ENCODE measurements around the gene CYP4B1.
"Not testable (repeated sequence)": the region's sequence is repeated elsewhere in the genome, so short reads cannot be mapped to it uniquely, and the experiment has no call there.

The CYP4B1 gene

DNA sequence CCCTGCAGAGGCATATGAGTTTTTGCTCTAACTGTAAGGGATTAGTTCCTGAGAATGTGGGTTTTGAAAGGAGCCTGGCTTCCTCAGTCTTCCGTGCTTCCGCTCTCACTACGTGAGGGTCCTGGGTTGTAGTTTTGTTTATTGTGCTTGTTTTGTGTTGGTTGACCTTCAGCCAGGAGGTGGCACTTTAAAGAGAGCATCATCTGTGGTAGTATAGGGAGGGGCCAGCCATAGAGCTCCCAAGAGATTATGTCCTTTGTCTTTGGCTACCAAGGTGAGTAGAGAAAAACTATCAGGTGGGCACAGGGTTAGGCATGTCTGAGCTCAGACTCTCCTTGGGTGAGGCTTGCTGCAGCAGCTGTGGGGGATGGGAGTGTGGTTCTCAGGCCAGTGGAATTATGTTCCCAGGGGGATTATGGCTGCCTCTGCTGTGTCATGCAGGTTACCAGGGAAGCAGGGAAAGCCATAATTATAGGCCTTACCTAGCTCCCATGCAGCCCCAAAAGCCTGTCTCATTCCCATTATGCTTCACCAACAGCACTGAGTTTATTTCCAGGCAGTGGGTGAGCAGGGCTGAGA, 23.5 kb downstream of the CYP4B1 start:
- no peak overlapping the region for H3K4me3 ChIP-seq (ENCODE audit: low read length)
- TF ChIP-seq, protein P1, sequence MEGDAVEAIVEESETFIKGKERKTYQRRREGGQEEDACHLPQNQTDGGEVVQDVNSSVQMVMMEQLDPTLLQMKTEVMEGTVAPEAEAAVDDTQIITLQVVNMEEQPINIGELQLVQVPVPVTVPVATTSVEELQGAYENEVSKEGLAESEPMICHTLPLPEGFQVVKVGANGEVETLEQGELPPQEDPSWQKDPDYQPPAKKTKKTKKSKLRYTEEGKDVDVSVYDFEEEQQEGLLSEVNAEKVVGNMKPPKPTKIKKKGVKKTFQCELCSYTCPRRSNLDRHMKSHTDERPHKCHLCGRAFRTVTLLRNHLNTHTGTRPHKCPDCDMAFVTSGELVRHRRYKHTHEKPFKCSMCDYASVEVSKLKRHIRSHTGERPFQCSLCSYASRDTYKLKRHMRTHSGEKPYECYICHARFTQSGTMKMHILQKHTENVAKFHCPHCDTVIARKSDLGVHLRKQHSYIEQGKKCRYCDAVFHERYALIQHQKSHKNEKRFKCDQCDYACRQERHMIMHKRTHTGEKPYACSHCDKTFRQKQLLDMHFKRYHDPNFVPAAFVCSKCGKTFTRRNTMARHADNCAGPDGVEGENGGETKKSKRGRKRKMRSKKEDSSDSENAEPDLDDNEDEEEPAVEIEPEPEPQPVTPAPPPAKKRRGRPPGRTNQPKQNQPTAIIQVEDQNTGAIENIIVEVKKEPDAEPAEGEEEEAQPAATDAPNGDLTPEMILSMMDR (conservative IDR thresholded peaks at IDR 0.05; ENCODE audit: low read depth, low read length): no peak
- peak; percentile 3 for DNase-seq (ENCODE audit: low read depth)

DNA sequence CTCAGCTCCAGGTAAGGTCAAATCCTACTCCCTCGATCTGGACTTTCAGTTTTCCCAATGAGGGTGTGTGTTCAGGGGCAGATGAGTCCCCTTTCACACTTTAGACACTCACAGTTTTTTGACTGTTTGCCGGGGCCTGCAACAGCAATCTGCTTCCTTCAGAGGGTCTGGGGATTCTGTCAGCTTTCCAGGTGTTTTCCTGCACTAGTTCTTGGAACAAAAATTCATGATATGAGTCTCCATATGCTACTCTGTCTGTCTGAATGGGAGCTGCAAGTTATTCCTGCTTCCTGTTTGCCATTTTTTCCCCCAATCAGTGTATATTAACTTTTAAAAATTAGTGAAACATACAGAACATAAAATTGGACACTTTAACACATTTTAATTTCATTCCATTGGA, 24.3 kb downstream of the CYP4B1 start:
- TF ChIP-seq, protein P1 (conservative IDR thresholded peaks at IDR 0.05; ENCODE audit: low read depth, low read length): no peak
- H3K4me3 ChIP-seq (ENCODE audit: low read length): no peak overlapping the region
- DNase-seq (ENCODE audit: low read depth): no peak

DNA sequence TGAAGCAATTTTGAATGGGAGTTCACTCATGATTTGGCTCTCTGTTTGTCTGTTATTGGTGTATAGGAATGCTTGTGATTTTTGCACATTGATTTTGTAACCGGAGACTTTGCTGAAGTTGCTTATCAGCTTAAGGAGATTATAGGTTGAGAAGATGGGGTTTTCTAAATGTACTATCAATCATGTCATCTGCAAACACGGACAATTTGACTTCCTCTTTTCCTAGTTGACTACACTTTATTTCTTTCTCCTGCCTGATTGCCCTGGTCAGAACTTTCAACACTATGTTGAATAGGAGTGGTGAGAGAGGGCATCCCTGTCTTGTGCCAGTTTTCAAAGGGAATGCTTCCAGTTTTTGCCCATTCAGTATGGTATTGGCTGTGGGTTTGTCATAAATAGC, 28.0 kb downstream of the CYP4B1 start:
- DNase-seq (ENCODE audit: low read depth); H3K4me3 ChIP-seq (ENCODE audit: low read length): not testable (repeated sequence)

- H3K4me3 ChIP-seq (ENCODE audit: low read length): no peak overlapping the region
- TF ChIP-seq, protein P1 (conservative IDR thresholded peaks at IDR 0.05; ENCODE audit: low read depth, low read length): no peak
- DNase-seq (ENCODE audit: low read depth): no peak
These were observed 31.9 kb downstream of the CYP4B1 start for GRCh38 chr1:46830665-46831322.

- not testable (repeated sequence) for DNase-seq (ENCODE audit: low read depth); H3K4me3 ChIP-seq (ENCODE audit: low read length)
These were observed 36.6 kb downstream of the CYP4B1 start for GRCh38 chr1:46835469-46835868.

DNA sequence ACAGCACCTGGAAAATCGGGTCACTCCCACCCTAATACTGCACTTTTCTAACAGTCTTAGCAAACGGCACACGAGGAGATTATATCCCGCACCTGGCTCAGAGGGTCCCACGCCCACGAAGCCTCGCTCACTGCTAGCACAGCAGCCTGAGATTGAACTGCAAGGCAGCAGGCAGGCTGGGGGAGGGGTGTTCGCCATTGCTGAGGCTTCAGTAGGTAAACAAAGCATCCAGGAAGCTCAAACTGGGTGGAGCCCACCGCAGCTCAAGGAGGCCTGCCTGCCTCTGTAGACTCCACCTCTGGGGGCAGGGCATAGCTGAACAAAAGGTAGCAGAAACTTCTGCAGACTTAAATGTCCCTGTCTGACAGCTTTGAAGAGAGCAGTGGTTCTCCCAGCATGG, 47.5 kb downstream of the CYP4B1 start:
- not testable (repeated sequence) for H3K4me3 ChIP-seq (ENCODE audit: low read length); DNase-seq (ENCODE audit: low read depth)

DNA sequence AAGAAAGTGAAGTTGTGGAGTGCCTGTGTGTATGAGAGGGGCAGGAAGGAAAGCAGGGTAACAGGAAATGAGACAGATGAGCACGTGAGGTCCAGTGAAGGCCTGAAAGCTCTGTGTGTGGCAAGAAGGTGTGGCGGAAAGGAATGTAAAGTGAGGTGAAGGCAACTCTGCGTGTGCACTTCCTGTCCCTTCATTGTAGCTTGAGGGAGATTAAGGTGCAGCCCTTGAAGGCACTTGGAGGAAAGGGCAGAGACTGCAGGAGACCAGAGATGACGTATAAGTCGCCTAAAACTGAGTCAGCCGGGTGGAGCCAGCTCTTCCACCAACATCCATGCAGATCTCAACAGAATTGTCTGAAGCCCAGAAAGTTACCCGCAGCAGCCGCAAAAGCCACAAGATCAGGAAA, 58.8 kb downstream of the CYP4B1 start:
- not testable (repeated sequence) for DNase-seq (ENCODE audit: low read depth); H3K4me3 ChIP-seq (ENCODE audit: low read length)

- no peak overlapping the region for H3K4me3 ChIP-seq (ENCODE audit: low read length)
- TF ChIP-seq, protein P1 (conservative IDR thresholded peaks at IDR 0.05; ENCODE audit: low read depth, low read length): no peak
- no peak for DNase-seq (ENCODE audit: low read depth)
These were observed 63.5 kb downstream of the CYP4B1 start for GRCh38 chr1:46862348-46862747.

Data from retinal pigment epithelial cell (primary cell).